Activated naive CD8-positive, alpha-beta T cell treated with anti-CD3 and anti-CD28 coated beads for 36 hours (primary cell): ENCODE measurements around the gene C12orf43. TPM values are rescaled to one million over a fixed set of nuclear protein-coding genes. Genes with fewer than 3 reads are reported as not detected.
"Not testable (repeated sequence)": the region's sequence is repeated elsewhere in the genome, so short reads cannot be mapped to it uniquely, and the experiment has no call there.

Experiments used
- DNase-seq: peaks from one replicate; pipeline ENCODE4 v3.0.0; 2021
- H3K27ac Mint-ChIP-seq: one replicate; pipeline ENCODE4 v1.8.0; 2022; ENCODE audit warnings: mild to moderate bottlenecking, moderate library complexity, mixed read lengths
- H3K27me3 Mint-ChIP-seq: one replicate; pipeline ENCODE4 v1.8.0; 2022; ENCODE audit warnings: mild to moderate bottlenecking, mixed read lengths
- H3K36me3 Mint-ChIP-seq: one replicate; pipeline ENCODE4 v1.8.0; 2021; ENCODE audit warnings: mild to moderate bottlenecking, mixed read lengths
- H3K4me1 Mint-ChIP-seq: one replicate; pipeline ENCODE4 v1.8.0; 2021; ENCODE audit warnings: mixed read lengths
- H3K4me3 Mint-ChIP-seq: one replicate; pipeline ENCODE4 v1.8.0; 2022; ENCODE audit warnings: mild to moderate bottlenecking, moderate library complexity, mixed read lengths
- H3K9me3 Mint-ChIP-seq: one replicate; pipeline ENCODE4 v1.8.0; 2022; ENCODE audit warnings: mixed read lengths
- total RNA-seq, 2 experiments: library from RNA; stranded (reverse); gene quantifications; one replicate each; pipeline ENCODE4 v1.2.3, GENCODE V29; 2021

Gene C12orf43
- 10 to 100 TPM; 32.4 to 35.8 TPM for total RNA-seq

DNA sequence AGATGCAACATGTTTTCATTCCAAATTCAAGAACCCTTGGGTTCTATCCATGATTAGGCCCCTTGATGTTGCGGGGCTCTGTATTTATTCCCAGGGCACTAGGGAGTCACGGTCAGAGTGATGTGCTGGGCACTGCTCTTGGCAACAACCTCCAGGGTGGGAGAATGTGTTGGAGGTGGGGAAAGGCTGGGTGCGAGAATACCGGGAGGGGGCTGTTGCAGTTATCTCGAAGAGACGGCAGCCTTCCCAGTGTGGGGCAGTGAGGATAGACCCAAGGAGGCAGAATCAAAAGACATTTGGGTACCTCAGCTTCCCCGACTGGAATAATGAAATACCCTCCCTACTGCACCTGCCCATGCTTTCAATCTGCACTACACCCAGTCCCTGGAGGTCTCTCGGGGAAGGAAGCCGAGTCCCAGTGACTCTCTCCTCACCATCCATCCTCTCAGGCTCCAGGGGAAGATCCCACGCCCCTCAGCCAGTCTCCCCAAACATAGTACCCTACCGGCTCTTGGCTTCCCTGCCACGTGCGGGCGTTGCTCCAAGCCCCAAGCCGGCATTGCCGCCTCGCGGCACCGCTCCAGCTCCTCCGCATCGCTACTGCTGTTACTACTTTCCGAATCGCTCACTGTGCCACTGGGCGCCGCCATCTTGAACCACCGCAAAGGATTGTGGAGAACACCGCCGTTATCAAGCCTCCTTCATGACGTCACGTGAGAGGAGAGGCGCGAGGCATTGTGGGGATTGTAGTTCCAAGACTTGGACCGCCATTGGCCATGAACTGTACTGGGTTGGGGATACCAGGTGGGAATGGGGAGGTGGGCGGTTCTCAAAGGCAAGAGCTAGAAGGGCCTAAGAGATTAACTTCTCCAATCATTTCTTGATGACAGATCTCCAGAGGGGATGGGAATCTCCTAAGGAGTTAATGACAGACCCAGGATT is at the start of gene C12orf43:
Gene C12orf43, minus strand, starts transcription at position 663 of the 942 bp plus-strand sequence. Its CDS starts 13 bp downstream, at position 650.
- H3K27me3 Mint-ChIP-seq, result no peaks in the 10 kb centered on the region
- peaks cover 2% of the 10 kb centered on the region for H3K36me3 Mint-ChIP-seq
- peaks cover 17% of the 10 kb centered on the region for H3K4me1 Mint-ChIP-seq
- H3K9me3 Mint-ChIP-seq, result no peaks in the 10 kb centered on the region
- H3K27ac Mint-ChIP-seq, result peak within 1 kb of the TSS; percentile 98
- H3K4me3 Mint-ChIP-seq, result peak within 1 kb of the TSS; percentile 99
- peak; percentile 90 for DNase-seq

GRCh38 chr12:121065345-121065744 is 49.1 kb upstream of the C12orf43 start:
- no peaks in the 10 kb centered on the region for H3K9me3 Mint-ChIP-seq
- H3K4me3 Mint-ChIP-seq, result no peak overlapping the region
- H3K27ac Mint-ChIP-seq, result peak overlapping the region; percentile 61
- peaks cover 9% of the 10 kb centered on the region for H3K4me1 Mint-ChIP-seq
- no peaks in the 10 kb centered on the region for H3K36me3 Mint-ChIP-seq
- H3K27me3 Mint-ChIP-seq, result no peaks in the 10 kb centered on the region
- DNase-seq, result no peak

DNA sequence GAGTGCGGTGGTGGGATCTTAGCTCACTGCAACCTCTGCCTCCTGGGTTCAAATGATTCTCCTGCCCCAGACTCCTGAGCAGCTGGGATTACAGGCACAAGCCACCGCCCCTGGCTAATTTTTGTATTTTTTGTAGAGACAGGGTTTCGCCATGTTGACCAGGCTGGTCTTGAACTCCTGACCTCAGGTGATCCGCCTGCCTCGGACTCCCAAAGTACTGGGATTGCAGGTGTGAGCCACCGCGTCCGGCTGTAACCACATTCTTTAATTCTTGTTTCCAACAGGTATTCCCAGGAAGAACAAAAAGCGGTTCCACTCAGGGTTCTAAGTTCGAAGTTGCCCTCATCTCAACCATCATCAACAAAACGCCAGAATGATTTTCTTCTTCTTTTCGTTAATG is 48.3 kb upstream of the C12orf43 start:
- not testable (repeated sequence) for H3K27ac Mint-ChIP-seq, H3K9me3 Mint-ChIP-seq, H3K36me3 Mint-ChIP-seq, H3K4me3 Mint-ChIP-seq, H3K27me3 Mint-ChIP-seq, DNase-seq
- peaks cover 15% of the 10 kb centered on the region for H3K4me1 Mint-ChIP-seq

GRCh38 chr12:121064116-121064515 is 47.8 kb upstream of the C12orf43 start:
- no peak overlapping the region for H3K27ac Mint-ChIP-seq
- DNase-seq, result no peak

DNA sequence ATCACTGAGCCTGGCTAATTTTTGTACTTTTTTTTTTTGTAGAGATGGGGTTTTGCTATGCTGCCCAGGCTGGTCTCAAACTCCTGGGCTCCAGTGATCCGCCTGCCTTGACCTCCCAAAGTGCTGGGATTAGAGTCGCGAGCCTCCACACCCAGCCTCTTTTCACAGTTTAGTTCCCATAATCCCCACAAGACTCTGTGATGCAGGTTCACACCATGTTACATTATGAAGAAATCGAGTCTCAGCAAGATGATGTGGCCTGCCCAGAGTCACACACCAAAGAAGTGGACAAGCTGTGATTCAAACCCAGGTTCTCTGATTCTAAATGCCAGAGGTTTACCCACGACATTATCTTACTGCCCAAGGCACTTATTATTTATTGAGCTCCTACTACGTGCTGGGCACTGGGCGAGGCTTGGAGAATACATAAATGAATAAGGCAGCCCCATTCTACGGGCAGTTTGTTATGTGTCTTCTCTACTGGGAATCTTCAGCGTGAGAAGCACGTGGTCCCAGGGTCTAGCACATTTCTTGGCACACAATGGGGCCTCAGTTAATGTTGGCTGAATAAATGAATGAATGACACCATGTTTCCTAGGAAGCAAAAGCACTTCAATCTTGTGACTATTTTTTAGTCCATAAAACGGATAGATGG is 46.2 kb upstream of the C12orf43 start:
- no peaks in the 10 kb centered on the region for H3K27me3 Mint-ChIP-seq
- no peaks in the 10 kb centered on the region for H3K36me3 Mint-ChIP-seq
- no peak overlapping the region for H3K27ac Mint-ChIP-seq
- H3K4me1 Mint-ChIP-seq, result peaks cover 15% of the 10 kb centered on the region
- H3K9me3 Mint-ChIP-seq, result no peaks in the 10 kb centered on the region
- DNase-seq, result no peak
- no peak overlapping the region for H3K4me3 Mint-ChIP-seq

More at GRCh38 chr12:121064116-121064515, 47.8 kb upstream of the C12orf43 start:
- H3K9me3 Mint-ChIP-seq, result no peaks in the 10 kb centered on the region
- H3K27me3 Mint-ChIP-seq, result no peaks in the 10 kb centered on the region
- no peak overlapping the region for H3K4me3 Mint-ChIP-seq
- no peaks in the 10 kb centered on the region for H3K36me3 Mint-ChIP-seq
- peaks cover 15% of the 10 kb centered on the region for H3K4me1 Mint-ChIP-seq

DNA sequence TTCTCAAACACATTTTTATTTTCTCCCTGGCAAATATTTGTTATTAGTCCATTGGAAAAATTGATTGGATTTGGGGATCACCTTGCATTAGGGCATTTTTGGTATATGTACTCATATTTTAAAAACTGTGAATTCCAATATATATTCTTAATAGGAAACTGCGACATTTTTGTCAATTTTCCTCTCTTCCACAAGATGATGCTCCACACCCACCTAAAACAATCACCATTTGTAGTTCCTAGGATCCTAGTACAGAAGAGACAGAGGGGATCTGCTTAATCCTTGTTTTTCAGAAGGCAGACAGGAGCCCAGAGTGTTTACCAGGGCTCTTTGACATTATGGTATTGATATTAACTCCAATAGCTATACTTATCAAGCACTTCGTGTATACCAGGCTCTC is 45.5 kb upstream of the C12orf43 start:
- Mint-ChIP-seq H3K36me3 (no peaks in the 10 kb centered on the region), H3K4me3 (no peak overlapping the region), H3K27ac (no peak overlapping the region), H3K9me3 (no peaks in the 10 kb centered on the region), H3K27me3 (no peaks in the 10 kb centered on the region), H3K4me1 (peaks cover 15% of the 10 kb centered on the region)
- no peak for DNase-seq

- peaks cover 12% of the 10 kb centered on the region for H3K4me1 Mint-ChIP-seq
Observed at GRCh38 chr12:121060149-121061001, 44.1 kb upstream of the C12orf43 start.

DNA sequence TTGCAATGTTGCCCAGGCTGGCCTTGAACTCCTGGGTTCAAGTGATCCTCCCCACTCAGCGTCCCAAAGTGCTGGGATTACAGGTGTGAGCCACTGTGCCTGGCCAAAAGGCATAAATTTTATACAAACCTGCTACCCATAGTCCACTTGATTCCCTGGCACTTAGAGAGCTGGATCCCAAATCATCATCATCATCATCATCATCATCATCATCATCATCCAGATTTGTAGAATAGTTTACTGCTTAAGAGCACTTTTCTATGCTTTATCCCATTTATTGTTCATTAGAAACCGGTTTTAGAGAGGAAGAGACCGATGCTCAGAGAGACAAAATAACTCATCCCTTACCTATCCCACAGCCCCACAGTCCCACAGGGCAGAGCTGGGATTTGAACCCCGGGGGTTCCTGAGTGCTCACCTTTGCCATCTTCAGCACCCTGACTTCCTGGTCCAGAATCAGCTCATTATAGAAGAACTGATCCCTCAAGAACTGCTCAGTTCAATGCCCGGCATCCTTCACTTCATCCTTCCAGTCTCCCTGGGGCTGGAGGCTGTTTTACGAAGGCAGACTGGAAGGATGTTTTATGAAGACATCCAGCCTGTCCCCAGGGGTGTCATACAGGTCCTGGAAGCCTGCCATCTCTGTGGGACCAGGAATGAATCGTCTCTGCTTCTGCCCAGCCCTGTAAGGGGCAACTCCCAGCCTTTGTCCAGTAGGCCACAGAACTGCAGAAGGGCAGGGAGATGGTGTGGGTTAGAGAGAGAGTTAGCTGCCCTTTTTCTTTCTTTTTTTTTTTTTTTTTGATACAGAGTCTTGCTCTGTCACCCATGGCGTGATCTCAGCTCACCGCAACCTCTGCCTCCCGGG is 43.0 kb upstream of the C12orf43 start:
- Mint-ChIP-seq H3K4me3 (no peak overlapping the region), H3K4me1 (peaks cover 8% of the 10 kb centered on the region), H3K36me3 (no peaks in the 10 kb centered on the region), H3K27ac (peak overlapping the region; percentile 86), H3K9me3 (no peaks in the 10 kb centered on the region), H3K27me3 (no peaks in the 10 kb centered on the region)
- no peak for DNase-seq

More at GRCh38 chr12:121060149-121061001, 44.1 kb upstream of the C12orf43 start:
- Mint-ChIP-seq H3K27me3 (no peaks in the 10 kb centered on the region), H3K4me3 (peak overlapping the region; percentile 68), H3K36me3 (no peaks in the 10 kb centered on the region), H3K9me3 (no peaks in the 10 kb centered on the region), H3K27ac (peak overlapping the region; percentile 86)
- peak; percentile 53 for DNase-seq

DNA sequence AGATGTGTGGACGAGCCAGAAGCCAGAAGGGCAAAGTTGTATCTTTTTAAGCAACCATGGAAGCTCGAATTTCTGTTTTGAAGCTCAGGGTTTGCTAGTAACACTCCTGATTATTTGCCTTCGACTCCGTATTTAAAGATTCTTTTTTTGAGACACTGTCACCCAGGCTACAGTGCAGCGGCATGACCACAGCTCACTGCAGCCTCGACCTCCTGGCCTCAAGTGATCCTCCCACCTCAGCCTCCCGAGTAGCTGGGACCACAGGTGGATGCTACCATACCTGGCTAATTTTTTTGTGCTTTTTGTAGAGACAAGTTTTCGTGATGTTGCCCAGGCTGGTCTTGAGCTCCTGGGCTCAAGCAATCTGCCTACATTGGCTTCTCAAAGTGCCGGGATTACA is 41.5 kb upstream of the C12orf43 start:
- no peaks in the 10 kb centered on the region for H3K27me3 Mint-ChIP-seq
- no peaks in the 10 kb centered on the region for H3K9me3 Mint-ChIP-seq
- H3K4me1 Mint-ChIP-seq, result peaks cover 8% of the 10 kb centered on the region
- H3K36me3 Mint-ChIP-seq, result no peaks in the 10 kb centered on the region
- DNase-seq, result no peak
- H3K27ac Mint-ChIP-seq, result no peak overlapping the region
- H3K4me3 Mint-ChIP-seq, result no peak overlapping the region

GRCh38 chr12:121053706-121054105 is 37.4 kb upstream of the C12orf43 start:
- Mint-ChIP-seq H3K4me3 (no peak overlapping the region), H3K27ac (no peak overlapping the region), H3K36me3 (no peaks in the 10 kb centered on the region)

DNA sequence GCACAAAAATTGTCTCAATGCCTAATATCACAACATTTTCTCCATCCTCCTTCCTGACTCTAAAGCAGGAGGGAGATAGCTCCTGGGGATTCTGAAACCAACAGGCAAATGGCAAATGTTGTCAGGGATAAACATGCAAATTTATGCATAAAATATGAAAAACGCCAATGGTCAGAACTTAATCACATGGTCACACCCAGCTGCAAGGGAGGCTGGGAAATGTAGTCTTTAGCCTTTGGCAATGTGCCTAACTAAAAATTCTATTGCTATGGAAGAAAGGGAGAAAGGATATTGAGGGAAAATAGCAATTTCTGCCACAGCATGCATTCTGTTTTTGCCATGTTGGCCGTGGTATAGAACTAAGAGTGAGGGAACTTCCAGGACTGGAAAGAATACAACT is 34.4 kb upstream of the C12orf43 start:
- H3K4me1 Mint-ChIP-seq, result peaks cover 3% of the 10 kb centered on the region
- H3K27ac Mint-ChIP-seq, result no peak overlapping the region
- no peak for DNase-seq
- H3K4me3 Mint-ChIP-seq, result no peak overlapping the region
- no peaks in the 10 kb centered on the region for H3K36me3 Mint-ChIP-seq
- H3K9me3 Mint-ChIP-seq, result no peaks in the 10 kb centered on the region
- no peaks in the 10 kb centered on the region for H3K27me3 Mint-ChIP-seq

More at GRCh38 chr12:121053706-121054105, 37.4 kb upstream of the C12orf43 start:
- H3K9me3 Mint-ChIP-seq, result no peaks in the 10 kb centered on the region
- H3K4me1 Mint-ChIP-seq, result no peaks in the 10 kb centered on the region
- no peak for DNase-seq
- no peaks in the 10 kb centered on the region for H3K27me3 Mint-ChIP-seq

GRCh38 chr12:121048442-121048841 is 32.2 kb upstream of the C12orf43 start:
- DNase-seq, result no peak
- H3K36me3 Mint-ChIP-seq, result no peaks in the 10 kb centered on the region
- H3K27me3 Mint-ChIP-seq, result peaks cover 8% of the 10 kb centered on the region
- H3K27ac Mint-ChIP-seq, result peak overlapping the region; percentile 74
- peak overlapping the region; percentile 78 for H3K4me3 Mint-ChIP-seq
- peaks cover 10% of the 10 kb centered on the region for H3K4me1 Mint-ChIP-seq
- H3K9me3 Mint-ChIP-seq, result no peaks in the 10 kb centered on the region

DNA sequence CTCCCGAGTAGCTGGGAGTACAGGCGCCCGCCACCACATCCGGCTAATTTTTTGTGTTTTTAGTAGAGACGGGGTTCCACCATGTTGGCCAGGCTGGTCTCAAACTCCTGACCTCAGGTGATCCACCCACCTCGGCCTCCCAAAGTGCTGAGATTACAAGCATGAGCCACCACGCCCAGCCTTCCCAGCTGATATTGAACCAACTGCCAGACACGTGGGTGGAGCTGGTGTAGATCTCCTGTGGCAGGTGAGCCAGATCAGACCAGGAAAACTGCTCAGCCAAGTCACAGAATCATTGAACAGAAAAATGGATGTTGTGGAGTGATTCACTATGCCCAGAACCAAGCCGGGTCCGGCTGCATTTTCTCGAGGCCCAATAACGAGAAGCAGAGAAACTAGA is 31.1 kb upstream of the C12orf43 start:
- DNase-seq, H3K9me3 Mint-ChIP-seq, H3K4me1 Mint-ChIP-seq, H3K36me3 Mint-ChIP-seq, H3K27ac Mint-ChIP-seq: not testable (repeated sequence)
- H3K27me3 Mint-ChIP-seq, result peaks cover 16% of the 10 kb centered on the region
- peak overlapping the region; percentile 6 for H3K4me3 Mint-ChIP-seq

DNA sequence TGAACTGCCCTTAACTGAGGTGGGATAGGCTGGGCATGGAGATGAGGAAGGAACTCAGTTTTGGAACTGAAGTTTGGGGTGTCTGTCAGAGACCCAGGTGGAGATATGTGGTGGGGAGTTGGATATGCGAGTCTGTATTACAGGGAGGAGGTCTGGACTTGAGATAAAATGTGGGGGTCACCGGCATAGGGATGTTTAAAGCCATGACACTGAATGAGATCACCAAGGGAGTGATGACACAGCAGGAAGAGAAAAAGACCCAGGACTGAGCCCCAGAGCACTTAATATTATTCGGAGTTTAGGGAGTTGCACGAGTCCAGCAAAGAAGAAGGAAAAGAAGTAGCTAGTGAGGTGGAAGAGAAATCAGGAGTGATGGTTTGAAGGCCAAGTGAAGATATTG is 26.8 kb upstream of the C12orf43 start:
- peaks cover 29% of the 10 kb centered on the region for H3K27me3 Mint-ChIP-seq
- H3K9me3 Mint-ChIP-seq, result no peaks in the 10 kb centered on the region
- DNase-seq, result no peak
- H3K4me3 Mint-ChIP-seq, result no peak overlapping the region
- peaks cover 24% of the 10 kb centered on the region for H3K4me1 Mint-ChIP-seq
- H3K36me3 Mint-ChIP-seq, result no peaks in the 10 kb centered on the region
- H3K27ac Mint-ChIP-seq, result no peak overlapping the region
